ENCODE data around the gene PDSS2. TPM values are rescaled to one million over a fixed set of nuclear protein-coding genes. Genes with fewer than 3 reads are reported as not detected.

The PDSS2 gene
- total and polyA plus RNA-seq, 9 of the 15 experiments (the other 6 are each of a cell fraction or from before 2014, with no cell fraction given): 5.8 to 21.1 (median 12.0) TPM

GRCh38 chr6:107436881-107437280 lies 22.5 kb downstream of the PDSS2 start:
- POLR2A ChIA-PET: no interaction called here
- Histone ChIP-seq H3K9ac (ENCODE audit: insufficient read depth in 1 of 2, low read depth in 2 of 2, low read length in 2 of 2) (no peak overlapping the region), H2AFZ (ENCODE audit: low read depth, low read length) (no peak overlapping the region), H4K20me1 (replicated peaks; ENCODE audit: control insufficient read depth, insufficient read depth, low read length) (no peaks in the 10 kb centered on the region), H3K27ac (ENCODE audit: extremely low read depth, low read depth, low read length) (no peak overlapping the region), H3K4me2 (ENCODE audit: insufficient read depth, low read length) (no peak overlapping the region), H3K9me1 (ENCODE audit: control insufficient read depth, insufficient read depth, low read length) (no peaks in the 10 kb centered on the region), H3K9me3 (replicated peaks; ENCODE audit: control insufficient read depth, insufficient read depth, low read depth, low read length) (no peaks in the 10 kb centered on the region), H3K36me3 (ENCODE audit: control insufficient read depth, insufficient read depth, low read length) (0 out of 3 replicates have a peak, but pooled peaks cover 6% of the 10 kb centered on the region), H3K27me3 (ENCODE audit: control insufficient read depth in 2 of 2, insufficient read depth in 2 of 2, low read length in 2 of 2) (no peaks in the 10 kb centered on the region), H3K4me3 (no peak overlapping the region), H3K4me1 (replicated peaks in 1 of 2; ENCODE audit: control insufficient read depth in 2 of 2, insufficient read depth in 2 of 2, low read length in 2 of 2) (no peaks in the 10 kb centered on the region), H3K79me2 (ENCODE audit: control insufficient read depth, insufficient read depth, low read length) (no peaks in the 10 kb centered on the region; the same call in 2 of the 3 replicates)
- no TSS peak for BruUV-seq (replicated peaks)
- no peak for ATAC-seq
- TF ChIP-seq NRF1 (conservative IDR thresholded peaks at IDR 0.05 in 1 of 2, IDR thresholded peaks at IDR 0.05 in 1 of 2) (no peak), SMC3 (conservative IDR thresholded peaks at IDR 0.05; ENCODE audit: insufficient read depth, low read depth, low read length) (no peak), PTRF (tag; IDR thresholded peaks at IDR 0.05) (no peak), ZNF398 (CRISPR knock-in tag; IDR thresholded peaks at IDR 0.05) (no peak), ZNF239 (CRISPR knock-in tag; IDR thresholded peaks at IDR 0.05) (no peak), ZNF512 (tag; IDR thresholded peaks at IDR 0.05) (no peak)
- in situ Hi-C loops (cut with MboI): no loop called here
- FAIRE-seq: no peak
- intact Hi-C loops (cut with micrococcal nuclease): no loop called here
- CTCF ChIA-PET (ENCODE audit: low intra/inter-chr PET ratio): no interaction called here
- no peak for DNase-seq (ENCODE audit: extremely low read depth in 1 of 4, low spot score in 3 of 4)
- 63% methylated on average over 4 of the region's 4 CpGs for WGBS (ENCODE audit: insufficient coverage, low coverage, missing lambda C conversion rate)
